ENCODE results near the gene TMSB10. TPM values are rescaled to one million over a fixed set of nuclear protein-coding genes. Genes with fewer than 3 reads are reported as not detected.

Gene TMSB10
- total and polyA plus RNA-seq, 2 experiments from 2014 or later = 2,879 to 2,904 TPM

GRCh38 chr2:84940088-84940470 is 34.6 kb downstream of the TMSB10 start:
- Histone ChIP-seq H3K4me1 (ENCODE audit: insufficient read depth) (no peaks in the 10 kb centered on the region), H3K27me3 (no peaks in the 10 kb centered on the region), H3K9me2 (replicated peaks; ENCODE audit: insufficient read depth) (no peaks in the 10 kb centered on the region), H4K20me1 (ENCODE audit: insufficient read depth, poor library complexity, severe bottlenecking) (no peaks in the 10 kb centered on the region), H3K79me2 (no peaks in the 10 kb centered on the region), H3K36me3 (replicated peaks; ENCODE audit: insufficient read depth, low read depth) (no peaks in the 10 kb centered on the region), H3K27ac (no peak overlapping the region), H3K9me3 (ENCODE audit: low read depth) (no peaks in the 10 kb centered on the region), H3K4me2 (no peak overlapping the region), H3K4me3 (no peak overlapping the region), H2AFZ (no peak overlapping the region)
- TF ChIP-seq EZH2phosphoT487 (IDR thresholded peaks at IDR 0.05; ENCODE audit: low read depth, severe bottlenecking, unreplicated experiment) = no peak
- TF ChIP-seq EZH2 (IDR thresholded peaks at IDR 0.05; ENCODE audit: borderline replicate concordance) = no peak
- TF ChIP-seq CTCF (IDR thresholded peaks at IDR 0.05; ENCODE audit: poor library complexity) = no peak
- 86% methylated on average over 3 of the region's 3 CpGs for WGBS (ENCODE audit: low lambda C conversion rate, missing lambda C conversion rate)
- DNase-seq (ENCODE audit: low spot score) = no peak

- DNase-seq (ENCODE audit: low spot score) = no peak
- no peak overlapping the region for H3K27ac ChIP-seq
- H2AFZ ChIP-seq = no peak overlapping the region
- no peaks in the 10 kb centered on the region for H3K9me2 ChIP-seq (replicated peaks; ENCODE audit: insufficient read depth)
- no peak overlapping the region for H3K4me2 ChIP-seq
- no peaks in the 10 kb centered on the region for H4K20me1 ChIP-seq (ENCODE audit: insufficient read depth, poor library complexity, severe bottlenecking)
- 83% methylated on average over 3 of the region's 3 CpGs for WGBS (ENCODE audit: low lambda C conversion rate, missing lambda C conversion rate)
- TF ChIP-seq CTCF (IDR thresholded peaks at IDR 0.05; ENCODE audit: poor library complexity) = no peak
- TF ChIP-seq EZH2phosphoT487 (IDR thresholded peaks at IDR 0.05; ENCODE audit: low read depth, severe bottlenecking, unreplicated experiment) = no peak
- H3K79me2 ChIP-seq = no peaks in the 10 kb centered on the region
- no peaks in the 10 kb centered on the region for H3K9me3 ChIP-seq (ENCODE audit: low read depth)
- H3K4me3 ChIP-seq = no peak overlapping the region
- H3K36me3 ChIP-seq (replicated peaks; ENCODE audit: insufficient read depth, low read depth) = no peaks in the 10 kb centered on the region
- no peaks in the 10 kb centered on the region for H3K4me1 ChIP-seq (ENCODE audit: insufficient read depth)
- no peaks in the 10 kb centered on the region for H3K27me3 ChIP-seq
Measured at GRCh38 chr2:84940831-84941412, 35.5 kb downstream of the TMSB10 start.

- Histone ChIP-seq H3K79me2 (no peaks in the 10 kb centered on the region), H4K20me1 (ENCODE audit: insufficient read depth, poor library complexity, severe bottlenecking) (no peaks in the 10 kb centered on the region), H3K36me3 (replicated peaks; ENCODE audit: insufficient read depth, low read depth) (no peaks in the 10 kb centered on the region), H3K4me3 (no peak overlapping the region), H3K27ac (no peak overlapping the region), H2AFZ (no peak overlapping the region), H3K4me2 (no peak overlapping the region), H3K27me3 (no peaks in the 10 kb centered on the region), H3K4me1 (ENCODE audit: insufficient read depth) (no peaks in the 10 kb centered on the region), H3K9me3 (ENCODE audit: low read depth) (no peaks in the 10 kb centered on the region), H3K9me2 (replicated peaks; ENCODE audit: insufficient read depth) (no peaks in the 10 kb centered on the region)
- no peak for DNase-seq (ENCODE audit: low spot score)
- 97% methylated on average over 2 of the region's 2 CpGs for WGBS (ENCODE audit: low lambda C conversion rate, missing lambda C conversion rate)
- TF ChIP-seq EZH2phosphoT487 (IDR thresholded peaks at IDR 0.05; ENCODE audit: low read depth, severe bottlenecking, unreplicated experiment) (no peak), EZH2 (IDR thresholded peaks at IDR 0.05; ENCODE audit: borderline replicate concordance) (no peak), CTCF (IDR thresholded peaks at IDR 0.05; ENCODE audit: poor library complexity) (no peak)
Measured at GRCh38 chr2:84942166-84942565, 36.7 kb downstream of the TMSB10 start.
